Peyer's patch (tissue), 4 donors: ENCODE data around the gene FAM200B.

Source experiments
- CTCF ChIP-seq, 6 experiments: fragments of 450-650 bp in 4 of 6; fragments of 200-600 bp in 2 of 6; sonication (generic) in 1 of 6; IDR thresholded peaks; one replicate each; pipeline ENCODE4 v1.5.1; 2017 to 2019; ENCODE audit warnings: antibody characterized with exemption in 6 of 6, mild to moderate bottlenecking in 3 of 6, moderate library complexity in 1 of 6
- POLR2A ChIP-seq, 2 donors: fragments of 450-650 bp; IDR thresholded peaks; one replicate each; pipeline ENCODE4 v1.5.1; 2017; ENCODE audit warnings: antibody characterized with exemption in 2 of 2, mild to moderate bottlenecking in 2 of 2, moderate library complexity in 2 of 2

- no peak for TF ChIP-seq CTCF (IDR thresholded peaks at IDR 0.05)
- no peak for TF ChIP-seq POLR2A (IDR thresholded peaks at IDR 0.05)
Observed at GRCh38 chr4:15675356-15675755, 6.3 kb upstream of the FAM200B start.
